Transverse colon (tissue), 4 donors: ENCODE results near the gene RBM41. TPM values are rescaled to one million over a fixed set of nuclear protein-coding genes. Genes with fewer than 3 reads are reported as not detected.

Source experiments
- DNase-seq: peaks from one replicate; pipeline ENCODE4 v3.0.0-alpha.2; 2019
- H3K27ac ChIP-seq, 4 donors: fragments of 200-600 bp; sonication (generic); 2 replicates each; pipeline ENCODE4 v1.5.1; 2016 to 2018; ENCODE audit warnings: inconsistent platforms in 4 of 4
- H3K27me3 ChIP-seq: fragments of 200-600 bp; sonication (generic); 2 replicates; pipeline ENCODE4 v1.5.1; 2017; ENCODE audit warnings: inconsistent platforms
- H3K36me3 ChIP-seq, 4 donors: fragments of 200-600 bp; sonication (generic); 2 replicates each; pipeline ENCODE4 v1.5.1; 2017 to 2019; ENCODE audit warnings: inconsistent platforms in 4 of 4
- H3K4me1 ChIP-seq, 4 donors: fragments of 200-600 bp; sonication (generic); 2 replicates each; pipeline ENCODE4 v1.5.1; 2017 to 2020; ENCODE audit warnings: inconsistent platforms in 4 of 4
- H3K4me3 ChIP-seq, 4 donors: fragments of 200-600 bp; sonication (generic); 1 replicate in 1 of 4; 2 replicates in 3 of 4; pipeline versions ENCODE4 v1.5.1 to v1.6.1; 2017 to 2019; ENCODE audit warnings: inconsistent platforms in 4 of 4
- H3K9me3 ChIP-seq, 2 donors: fragments of 200-600 bp; sonication (generic); 2 replicates each; pipeline ENCODE4 v1.5.1; 2017 to 2019; ENCODE audit warnings: inconsistent platforms in 2 of 2
- CTCF ChIP-seq, 5 experiments: fragments of 200-600 bp in 3 of 5; fragments of 450-650 bp in 2 of 5; sonication (generic) in 3 of 5; IDR thresholded peaks; 1 replicate in 2 of 5; 2 replicates in 3 of 5; pipeline ENCODE4 v1.5.1; 2016 to 2017; ENCODE audit warnings: antibody characterized with exemption in 5 of 5, inconsistent platforms in 3 of 5, mild to moderate bottlenecking in 2 of 5, moderate library complexity in 1 of 5
- EP300 ChIP-seq: sonication (generic); formaldehyde crosslinking; IDR thresholded peaks from one replicate; pipeline ENCODE4 v1.6.1; 2017; ENCODE audit warnings: antibody characterized with exemption, low read depth
- POLR2A ChIP-seq: fragments of 450-650 bp; IDR thresholded peaks from one replicate; pipeline ENCODE4 v1.6.1; 2016; ENCODE audit warnings: antibody characterized with exemption, mild to moderate bottlenecking, moderate library complexity
- POLR2AphosphoS5 ChIP-seq, 3 donors: sonication (generic); formaldehyde crosslinking; IDR thresholded peaks; one replicate each; pipeline ENCODE4 v1.6.1; 2016; ENCODE audit warnings: antibody characterized with exemption in 3 of 3
- WGBS, 2 donors: methylation state at CpG; one replicate each; pipeline ENCODE4 v1.1.5; 2018; ENCODE audit warnings: low coverage in 1 of 2; 5-methylcytosine and 5-hydroxymethylcytosine counted together
- in situ Hi-C, 4 donors: fragments of 200-750 bp; cut with MboI; loops; one replicate each; pipeline versions ENCODE4 v1.15.0 to v1.15.1; 2017; ENCODE audit warnings: low sequenced_read_pairs in 3 of 4, low pct_ligation_motif_present in 1 of 4, low pct_unique_long_range_greater_than_20kb in 1 of 4
- intact Hi-C: fragments of 100-400 bp; cut with DNase I; formaldehyde crosslinking; loops from one replicate; pipeline ENCODE4 v1.15.1; 2023; ENCODE audit warnings: low total_unique reads
- total RNA-seq, 4 donors: library from RNA; depleted of rRNA; stranded (reverse); fragments of >200 nt; gene quantifications; one replicate each; pipeline ENCODE4 v1.1.0, GENCODE V29; 2016

Gene RBM41
- total RNA-seq, 4 donors from 2014 or later, result 10.1 to 28.8 (median 20.5) TPM

- TF ChIP-seq POLR2AphosphoS5 (IDR thresholded peaks at IDR 0.05) (no peak), EP300 (no peak), POLR2A (no peak), CTCF (IDR thresholded peaks at IDR 0.05) (no peak)
- WGBS, 2 donors, result 73% methylated on average over 6 of the region's 6 CpGs; no CpG with 5 or more reads in 1 of the 2 donors
- Histone ChIP-seq H3K27me3 (no peaks in the 10 kb centered on the region), H3K36me3 (no peaks in the 10 kb centered on the region), H3K4me1 (no peaks in the 10 kb centered on the region), H3K9me3 (no peaks in the 10 kb centered on the region), H3K27ac (no peak overlapping the region), H3K4me3 (no peak overlapping the region)
- intact Hi-C loops (no loop called here), in situ Hi-C loops (no loop called here)
- DNase-seq, result no peak
Measured at GRCh38 chrX:107154787-107155620, 36.4 kb upstream of the RBM41 start.

GRCh38 chrX:107153005-107153404 lies 34.4 kb upstream of the RBM41 start:
- no peak overlapping the region for H3K27ac ChIP-seq
- no peaks in the 10 kb centered on the region for H3K4me1 ChIP-seq
- H3K9me3 ChIP-seq, result no peaks in the 10 kb centered on the region
- intact Hi-C loops (no loop called here), in situ Hi-C loops (no loop called here)
- TF ChIP-seq POLR2A (no peak), EP300 (no peak), POLR2AphosphoS5 (IDR thresholded peaks at IDR 0.05) (no peak), CTCF (IDR thresholded peaks at IDR 0.05) (no peak)
- no peaks in the 10 kb centered on the region for H3K27me3 ChIP-seq
- no peak for DNase-seq
- no peaks in the 10 kb centered on the region for H3K36me3 ChIP-seq
- no peak overlapping the region for H3K4me3 ChIP-seq
- 79% methylated on average over 5 of the region's 5 CpGs; no CpG with 5 or more reads in 1 of the 2 donors for WGBS, 2 donors

GRCh38 chrX:107146670-107147069 lies 28.0 kb upstream of the RBM41 start:
- in situ Hi-C loops, result no loop called here
- TF ChIP-seq POLR2AphosphoS5 (IDR thresholded peaks at IDR 0.05) (no peak), EP300 (no peak), POLR2A (no peak), CTCF (IDR thresholded peaks at IDR 0.05) (no peak)
- H3K4me3 ChIP-seq, result no peak overlapping the region
- H3K27me3 ChIP-seq, result no peaks in the 10 kb centered on the region
- no peak for DNase-seq
- H3K9me3 ChIP-seq, result no peaks in the 10 kb centered on the region
- no peaks in the 10 kb centered on the region for H3K4me1 ChIP-seq
- intact Hi-C loops, result no loop called here
- no peak overlapping the region for H3K27ac ChIP-seq
- H3K36me3 ChIP-seq, result no peaks in the 10 kb centered on the region

- Histone ChIP-seq H3K36me3 (no peaks in the 10 kb centered on the region), H3K27ac (no peak overlapping the region), H3K9me3 (no peaks in the 10 kb centered on the region), H3K4me3 (no peak overlapping the region), H3K4me1 (no peaks in the 10 kb centered on the region), H3K27me3 (no peaks in the 10 kb centered on the region)
- no peak for DNase-seq
- TF ChIP-seq POLR2A, result no peak
- no peak for TF ChIP-seq POLR2AphosphoS5 (IDR thresholded peaks at IDR 0.05)
- no peak for TF ChIP-seq EP300
- no peak for TF ChIP-seq CTCF (IDR thresholded peaks at IDR 0.05)
- WGBS, 2 donors, result 67 to 82% methylated on average over 1 of the region's 1 CpG
- in situ Hi-C loops, result no loop called here
- intact Hi-C loops, result no loop called here
Measured at GRCh38 chrX:107135965-107136307, 17.3 kb upstream of the RBM41 start.
